Esophagus squamous epithelium (tissue), 4 donors: ENCODE data around the gene ATG2A.

Experiments used
- POLR2A ChIP-seq, 4 donors: fragments of 450-650 bp; IDR thresholded peaks; one replicate each; pipeline ENCODE4 v1.6.1; 2017; ENCODE audit warnings: antibody characterized with exemption in 4 of 4, mild to moderate bottlenecking in 4 of 4, moderate library complexity in 3 of 4
- TF ChIP-seq, protein P1 (sequence below), 6 experiments: fragments of 450-650 bp in 4 of 6; fragments of 200-600 bp in 2 of 6; sonication (generic) in 2 of 6; IDR thresholded peaks; one replicate each; pipeline ENCODE4 v1.5.1; 2016 to 2019; ENCODE audit warnings: antibody characterized with exemption in 6 of 6, mild to moderate bottlenecking in 4 of 6, moderate library complexity in 4 of 6

DNA sequence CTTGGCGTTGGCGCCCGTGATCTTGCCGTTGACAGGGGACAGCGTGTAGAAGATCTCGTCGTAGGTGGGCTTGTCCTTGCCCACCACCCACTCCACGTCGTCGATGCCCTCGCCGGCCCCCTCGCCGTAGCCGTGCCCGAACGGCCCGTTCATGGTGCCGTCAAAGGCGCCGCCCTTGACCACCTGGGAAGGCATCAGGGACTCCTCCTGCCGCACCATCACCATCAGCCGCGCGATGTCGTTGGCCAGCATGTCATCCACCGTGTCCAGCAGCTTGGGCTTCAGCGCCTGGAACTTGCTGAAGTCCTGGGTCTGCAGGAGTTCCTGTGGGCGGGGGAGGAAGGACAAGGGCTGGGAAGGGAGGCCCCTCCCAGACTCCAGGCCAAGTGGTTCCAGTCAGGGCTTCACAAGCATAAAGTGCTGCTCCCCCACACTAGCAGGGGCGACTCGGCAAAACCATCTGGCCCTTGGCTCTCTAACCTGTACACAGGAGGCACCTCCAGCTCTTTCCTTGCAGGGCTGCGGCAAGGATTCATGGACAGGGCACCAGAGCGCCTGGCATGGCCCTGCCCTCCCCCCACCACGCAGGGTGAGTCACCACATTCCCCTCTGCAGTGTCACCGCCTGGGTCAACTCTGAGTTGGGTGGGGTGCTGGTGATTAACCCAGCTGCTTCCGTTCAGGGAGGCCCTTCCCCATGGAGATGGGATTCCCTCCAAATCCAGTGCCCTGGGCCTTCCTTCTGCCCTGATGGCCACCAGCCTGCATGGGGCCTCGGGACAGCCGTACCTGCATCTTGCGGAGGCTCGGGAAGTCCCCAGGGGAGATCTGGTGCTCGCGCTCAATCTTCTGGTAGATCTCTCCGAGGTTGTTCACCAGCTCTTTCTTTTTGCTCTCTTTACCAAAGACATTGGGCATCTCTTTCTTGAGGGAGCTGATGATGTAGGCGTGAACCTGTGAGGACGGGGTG is 62.2 kb downstream of the ATG2A start:
- TF ChIP-seq, protein P1, sequence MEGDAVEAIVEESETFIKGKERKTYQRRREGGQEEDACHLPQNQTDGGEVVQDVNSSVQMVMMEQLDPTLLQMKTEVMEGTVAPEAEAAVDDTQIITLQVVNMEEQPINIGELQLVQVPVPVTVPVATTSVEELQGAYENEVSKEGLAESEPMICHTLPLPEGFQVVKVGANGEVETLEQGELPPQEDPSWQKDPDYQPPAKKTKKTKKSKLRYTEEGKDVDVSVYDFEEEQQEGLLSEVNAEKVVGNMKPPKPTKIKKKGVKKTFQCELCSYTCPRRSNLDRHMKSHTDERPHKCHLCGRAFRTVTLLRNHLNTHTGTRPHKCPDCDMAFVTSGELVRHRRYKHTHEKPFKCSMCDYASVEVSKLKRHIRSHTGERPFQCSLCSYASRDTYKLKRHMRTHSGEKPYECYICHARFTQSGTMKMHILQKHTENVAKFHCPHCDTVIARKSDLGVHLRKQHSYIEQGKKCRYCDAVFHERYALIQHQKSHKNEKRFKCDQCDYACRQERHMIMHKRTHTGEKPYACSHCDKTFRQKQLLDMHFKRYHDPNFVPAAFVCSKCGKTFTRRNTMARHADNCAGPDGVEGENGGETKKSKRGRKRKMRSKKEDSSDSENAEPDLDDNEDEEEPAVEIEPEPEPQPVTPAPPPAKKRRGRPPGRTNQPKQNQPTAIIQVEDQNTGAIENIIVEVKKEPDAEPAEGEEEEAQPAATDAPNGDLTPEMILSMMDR (IDR thresholded peaks at IDR 0.05), result peak in 1 of 6 experiments; percentile 11
- no peak for TF ChIP-seq POLR2A (IDR thresholded peaks at IDR 0.05)
